ENCODE measurements around the gene RALB.
A peak's percentile ranks its signal among the peaks of the same experiment; 100 is the strongest.

The RALB gene, protein sequence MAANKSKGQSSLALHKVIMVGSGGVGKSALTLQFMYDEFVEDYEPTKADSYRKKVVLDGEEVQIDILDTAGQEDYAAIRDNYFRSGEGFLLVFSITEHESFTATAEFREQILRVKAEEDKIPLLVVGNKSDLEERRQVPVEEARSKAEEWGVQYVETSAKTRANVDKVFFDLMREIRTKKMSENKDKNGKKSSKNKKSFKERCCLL

DNA sequence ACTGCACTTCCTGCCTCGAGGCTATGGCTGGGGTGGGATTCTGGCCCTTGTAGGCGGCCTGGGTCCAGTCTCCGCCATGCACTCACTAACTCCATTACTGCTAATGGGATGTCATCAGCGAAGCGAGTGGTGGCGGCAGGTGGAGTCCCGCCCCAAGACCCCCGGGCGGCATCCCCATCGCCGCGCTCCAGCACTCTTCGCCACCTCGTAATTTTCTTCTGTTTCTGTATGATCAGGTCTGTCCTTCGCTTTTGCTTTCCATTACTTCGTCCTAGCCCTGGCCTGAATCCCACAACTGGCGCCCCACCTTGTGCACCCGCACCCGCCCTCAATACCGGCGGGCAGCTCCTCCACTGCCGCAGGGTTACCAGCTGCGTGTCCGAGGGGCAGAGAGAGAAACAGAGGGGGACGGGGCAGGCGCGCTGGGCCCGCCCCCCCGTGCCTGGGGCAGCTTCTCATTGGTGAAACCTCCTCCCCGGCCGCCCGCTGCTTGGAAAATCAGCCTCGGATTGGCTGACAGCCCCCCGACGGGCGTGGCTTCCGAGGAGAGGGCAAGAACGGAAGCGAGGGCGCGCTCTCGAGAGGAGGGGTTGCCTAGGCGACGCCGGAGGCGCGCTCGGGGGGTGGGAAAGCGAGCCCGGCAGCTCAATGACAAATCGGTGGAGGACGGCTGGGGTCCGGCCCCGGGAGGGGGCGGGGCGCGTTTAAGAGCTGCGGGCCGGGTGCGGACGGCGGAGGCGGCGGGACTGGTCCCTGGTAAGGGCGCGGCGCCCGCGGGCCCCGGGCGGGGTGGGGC is at the start of gene RALB:
Gene RALB, plus strand, starts transcription at position 628 of the 796 bp plus-strand sequence. CDS start 25,813 bp downstream, outside the sequence.
- DNase-seq: peak; percentile 96 to 98

GRCh38 chr2:120203251-120204021 is 49.2 kb upstream of the RALB start:
- DNase-seq: no peak

GRCh38 chr2:120204022-120204405 is 48.6 kb upstream of the RALB start:
- DNase-seq: no peak

DNA sequence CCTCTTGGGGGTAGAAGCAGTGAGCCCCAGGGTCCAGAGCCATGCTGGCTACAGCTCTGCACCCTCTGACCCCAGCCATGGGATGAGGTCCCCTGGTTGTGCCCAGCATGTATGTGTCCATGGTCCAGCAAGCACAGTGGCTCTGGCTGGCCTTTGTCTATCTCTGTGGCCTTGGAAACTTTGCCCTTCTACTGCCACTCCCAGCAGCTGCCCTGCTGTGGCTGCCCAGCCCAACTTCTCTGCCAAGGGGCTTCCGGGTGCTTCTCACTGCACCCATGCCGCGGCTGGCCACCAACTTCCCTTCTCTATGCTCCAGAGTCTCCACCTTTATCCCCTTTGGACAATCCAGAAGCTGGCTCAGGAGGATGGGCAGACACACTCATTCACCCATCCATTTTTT is 48.2 kb upstream of the RALB start:
- DNase-seq: no peak

DNA sequence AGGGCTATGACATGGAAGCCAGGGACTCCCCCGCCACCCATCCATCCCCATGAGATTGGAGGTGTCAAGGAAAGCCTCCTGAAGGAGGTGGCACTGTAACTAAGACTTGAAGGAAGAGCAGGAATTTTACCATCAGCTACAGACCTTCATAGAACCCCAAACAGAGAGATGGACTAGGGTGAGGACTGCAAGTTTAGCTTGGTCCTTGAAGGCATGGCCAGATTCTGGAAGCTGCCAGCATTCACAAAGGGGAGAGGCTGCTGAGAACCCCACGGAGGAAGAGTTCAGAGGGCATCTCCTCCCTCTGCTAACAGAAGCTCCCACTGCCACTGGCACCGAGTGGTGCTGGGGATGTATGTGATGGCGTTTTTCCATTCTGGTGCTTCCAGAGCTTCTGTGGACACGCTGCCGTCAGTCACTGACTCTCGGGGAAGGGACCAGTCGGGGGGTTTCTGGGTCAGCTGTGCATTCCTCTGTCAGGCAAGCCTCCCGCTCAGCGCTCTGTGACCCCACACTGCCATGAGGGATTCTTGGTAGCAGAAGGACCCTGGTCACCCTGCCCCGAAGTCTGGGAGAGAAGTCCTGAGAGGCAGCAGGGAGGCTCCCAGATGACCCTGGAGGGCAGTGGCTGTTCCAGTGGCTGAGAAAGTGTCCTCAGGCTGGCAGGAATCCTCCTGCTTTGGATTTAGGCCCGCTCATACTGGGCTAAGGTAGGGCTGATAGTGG is 47.5 kb upstream of the RALB start:
- no peak for DNase-seq

DNA sequence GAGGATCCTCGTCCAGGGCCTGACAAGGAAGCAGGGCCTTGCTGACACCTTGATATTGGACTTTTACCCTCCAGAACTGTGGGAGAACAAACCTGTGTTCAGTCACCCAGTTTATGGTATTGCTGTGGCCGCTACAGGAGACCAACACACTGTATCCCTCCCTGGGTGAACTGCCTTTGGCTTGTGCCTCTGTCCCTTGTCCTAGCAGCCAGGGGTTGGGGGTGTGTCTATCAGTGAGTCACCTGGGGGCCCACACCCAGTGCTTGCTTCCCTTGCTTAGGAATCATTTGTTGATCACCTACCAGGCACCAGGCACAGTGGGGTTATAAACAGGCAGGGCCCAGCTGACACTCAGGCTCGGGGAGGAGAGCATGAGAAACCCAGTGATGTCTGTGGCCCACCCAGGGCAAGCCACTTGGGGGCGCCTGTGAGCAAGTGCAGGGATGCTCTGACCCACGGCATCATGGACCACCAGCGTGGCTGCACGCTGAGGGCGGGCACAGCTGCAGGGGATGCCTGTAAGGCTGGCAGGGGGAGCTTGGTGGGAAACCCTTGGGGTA is 46.5 kb upstream of the RALB start:
- no peak for DNase-seq

- DNase-seq: no peak
Observed at GRCh38 chr2:120208381-120209353, 44.0 kb upstream of the RALB start.

DNA sequence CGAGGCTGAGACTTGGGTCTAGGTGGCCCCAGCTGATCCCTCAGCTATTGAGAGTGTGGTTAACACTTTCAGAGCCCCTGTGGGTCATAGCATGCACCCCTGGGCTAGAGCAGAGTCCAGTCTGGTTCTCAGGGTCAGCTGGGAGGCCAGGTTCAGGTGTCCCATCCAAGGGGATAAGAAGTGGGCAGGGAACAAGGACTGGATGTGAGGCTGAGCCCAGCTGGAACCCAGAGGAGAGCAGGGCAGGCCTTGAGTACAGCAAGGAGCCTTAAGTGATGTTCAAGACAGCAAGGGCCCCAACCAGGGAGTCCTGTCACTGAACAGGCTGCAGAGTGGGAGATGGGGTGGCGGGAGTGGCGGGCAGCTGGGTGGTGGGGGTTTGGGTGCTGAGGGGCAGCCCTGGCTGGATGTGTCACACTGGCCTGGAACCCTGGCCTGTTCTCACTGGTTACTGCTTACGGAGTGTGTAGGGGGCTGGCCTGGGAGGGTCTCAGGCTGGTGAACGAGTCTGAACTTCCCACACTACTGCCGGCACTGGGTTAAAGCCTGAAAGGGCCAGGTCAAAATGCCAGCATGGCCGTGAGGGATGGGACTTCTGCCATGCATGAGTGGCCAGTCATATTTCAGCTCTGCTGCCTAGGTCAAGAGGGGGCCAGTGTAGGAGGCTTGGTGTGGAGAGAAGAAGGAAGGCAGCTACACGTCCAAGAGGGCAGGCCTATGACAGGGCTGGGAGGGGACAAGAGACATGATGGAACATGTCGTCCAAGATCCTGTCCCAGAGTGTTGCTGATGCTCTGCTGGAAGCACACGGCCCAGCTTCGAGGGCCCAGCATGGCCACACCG is 43.0 kb upstream of the RALB start:
- no peak for DNase-seq

GRCh38 chr2:120210270-120210693 is 42.4 kb upstream of the RALB start:
- DNase-seq: no peak

DNA sequence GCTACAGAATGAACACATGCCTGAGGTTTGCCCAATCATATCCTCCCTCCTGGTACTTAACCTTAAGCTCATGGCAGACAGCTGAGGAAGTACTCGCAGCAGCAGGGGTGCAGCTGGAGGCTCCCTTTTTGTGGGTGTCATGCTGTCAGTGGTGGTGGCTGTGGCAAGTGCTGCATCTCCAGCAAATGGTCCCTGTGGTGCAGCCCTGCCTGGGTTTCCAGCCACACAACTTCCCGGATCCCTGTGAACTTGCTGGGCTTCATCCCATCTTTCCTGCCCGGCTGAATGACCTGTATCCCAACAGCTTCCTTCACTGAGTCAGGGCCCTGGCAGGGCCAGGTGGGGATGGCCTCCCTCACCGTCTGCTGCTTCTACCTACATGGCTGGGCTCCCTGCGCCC is 34.5 kb upstream of the RALB start:
- no peak for DNase-seq

- no peak for DNase-seq
Observed at GRCh38 chr2:120219291-120219690, 33.4 kb upstream of the RALB start.

- no peak for DNase-seq
Observed at GRCh38 chr2:120219766-120220165, 32.9 kb upstream of the RALB start.

GRCh38 chr2:120220756-120221155 is 31.9 kb upstream of the RALB start:
- no peak for DNase-seq

GRCh38 chr2:120221616-120222015 is 31.0 kb upstream of the RALB start:
- no peak for DNase-seq

GRCh38 chr2:120222186-120223033 is 30.2 kb upstream of the RALB start:
- no peak for DNase-seq

DNA sequence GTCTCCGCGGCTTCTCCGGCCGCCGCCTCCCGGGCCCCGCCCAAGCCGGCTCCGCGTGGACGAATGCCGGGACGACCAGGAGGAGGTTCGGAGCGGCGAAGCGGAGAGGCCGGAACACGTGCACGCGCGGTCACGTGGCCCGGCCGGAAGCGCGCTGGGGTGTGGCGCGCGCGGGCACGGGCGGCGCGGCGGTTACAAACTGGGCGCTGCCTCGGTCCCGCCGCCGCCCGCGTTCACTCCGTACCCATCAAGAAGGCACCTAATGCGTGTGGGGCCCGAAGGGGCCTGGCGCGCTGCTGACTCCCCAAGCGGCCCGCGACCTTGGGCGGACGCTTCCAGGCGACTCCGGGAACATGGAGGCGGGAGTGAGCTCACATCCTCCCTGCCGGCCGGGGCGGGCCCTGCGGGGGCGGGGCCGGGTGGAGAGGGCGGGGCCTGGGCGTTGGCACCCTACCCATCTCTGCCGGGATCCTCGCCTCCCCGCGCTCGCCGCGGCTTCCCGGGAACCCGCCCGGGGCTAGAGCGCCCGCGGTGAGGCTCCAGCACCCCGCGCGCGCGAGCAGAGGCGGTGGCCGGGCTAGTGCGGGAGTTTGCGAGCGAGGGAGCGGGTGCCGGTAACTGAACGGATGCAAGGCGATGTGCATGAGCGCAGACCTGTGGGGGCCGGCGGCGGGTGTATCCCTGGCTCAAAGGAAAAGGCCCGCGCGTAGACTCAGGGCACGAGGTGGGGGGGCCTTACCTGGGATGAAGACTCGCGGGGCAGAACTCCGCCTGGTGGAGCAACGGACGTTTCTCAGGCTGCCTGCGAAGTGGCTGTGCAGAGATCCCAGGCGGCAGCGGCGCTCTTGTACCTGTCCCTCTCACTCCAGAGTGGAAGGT is 29.4 kb upstream of the RALB start, which contains the start of gene TMEM185B:
Gene TMEM185B, minus strand, starts transcription at position 367 of the 879 bp plus-strand sequence. CDS start 424 bp downstream, outside the sequence.
- DNase-seq: peak; percentile 65 to 67

GRCh38 chr2:120224256-120224655 is 28.4 kb upstream of the RALB start:
- no peak for DNase-seq

All from SHP77 (cell line).